ENCODE results near the gene POU2F1.

Gene POU2F1

DNA sequence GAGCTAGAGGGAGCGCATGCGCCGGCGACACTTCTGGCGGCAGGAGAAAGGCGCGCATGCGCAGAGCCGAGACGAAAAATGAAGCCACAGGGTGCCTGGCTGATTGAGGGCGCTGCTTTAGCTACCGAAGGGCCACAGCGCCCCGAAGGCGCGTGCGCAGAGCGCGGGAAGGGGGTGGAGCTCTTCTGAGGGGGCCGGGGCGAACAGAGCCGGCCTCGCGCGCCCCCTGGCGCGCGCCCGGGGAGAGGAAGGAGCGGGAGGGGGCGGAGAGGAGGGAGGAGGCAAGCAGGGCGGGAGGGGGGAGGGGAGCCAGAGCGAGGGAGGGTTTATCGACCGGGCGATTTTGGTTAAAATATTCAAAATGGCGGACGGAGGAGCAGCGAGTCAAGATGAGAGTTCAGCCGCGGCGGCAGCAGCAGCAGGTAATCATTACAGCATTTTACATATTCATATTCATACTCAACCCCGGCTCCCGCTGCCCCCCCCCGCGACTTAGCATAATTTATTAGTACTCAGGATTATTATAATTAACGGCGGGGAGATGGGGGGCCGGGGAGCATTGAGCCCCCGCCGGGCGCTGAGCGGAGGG, at the start of gene POU2F1:
Gene POU2F1 (plus strand): TSS at position 350 of the 589 bp plus-strand sequence. CDS start 12 bp downstream, at position 362.
- peak within 1 kb of the TSS; percentile 79 to 100 (median 93) for H3K27ac Mint-ChIP-seq
- peaks cover 25% of the 10 kb centered on the region for H3K4me1 Mint-ChIP-seq
- TF ChIP-seq, protein P1, sequence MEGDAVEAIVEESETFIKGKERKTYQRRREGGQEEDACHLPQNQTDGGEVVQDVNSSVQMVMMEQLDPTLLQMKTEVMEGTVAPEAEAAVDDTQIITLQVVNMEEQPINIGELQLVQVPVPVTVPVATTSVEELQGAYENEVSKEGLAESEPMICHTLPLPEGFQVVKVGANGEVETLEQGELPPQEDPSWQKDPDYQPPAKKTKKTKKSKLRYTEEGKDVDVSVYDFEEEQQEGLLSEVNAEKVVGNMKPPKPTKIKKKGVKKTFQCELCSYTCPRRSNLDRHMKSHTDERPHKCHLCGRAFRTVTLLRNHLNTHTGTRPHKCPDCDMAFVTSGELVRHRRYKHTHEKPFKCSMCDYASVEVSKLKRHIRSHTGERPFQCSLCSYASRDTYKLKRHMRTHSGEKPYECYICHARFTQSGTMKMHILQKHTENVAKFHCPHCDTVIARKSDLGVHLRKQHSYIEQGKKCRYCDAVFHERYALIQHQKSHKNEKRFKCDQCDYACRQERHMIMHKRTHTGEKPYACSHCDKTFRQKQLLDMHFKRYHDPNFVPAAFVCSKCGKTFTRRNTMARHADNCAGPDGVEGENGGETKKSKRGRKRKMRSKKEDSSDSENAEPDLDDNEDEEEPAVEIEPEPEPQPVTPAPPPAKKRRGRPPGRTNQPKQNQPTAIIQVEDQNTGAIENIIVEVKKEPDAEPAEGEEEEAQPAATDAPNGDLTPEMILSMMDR (IDR thresholded peaks at IDR 0.05; ENCODE audit: unreplicated experiment in 3 of 3), result peak; percentile 35 to 57 (median 53)
- H3K9me3 Mint-ChIP-seq, result peaks cover 5% of the 10 kb centered on the region
- no peaks in the 10 kb centered on the region for H3K36me3 Mint-ChIP-seq (ENCODE audit: low read depth)
- H3K4me3 Mint-ChIP-seq, result peak within 1 kb of the TSS; percentile 95 to 99 (median 95)
- no peaks in the 10 kb centered on the region for H3K27me3 Mint-ChIP-seq (ENCODE audit: low read depth)

DNA sequence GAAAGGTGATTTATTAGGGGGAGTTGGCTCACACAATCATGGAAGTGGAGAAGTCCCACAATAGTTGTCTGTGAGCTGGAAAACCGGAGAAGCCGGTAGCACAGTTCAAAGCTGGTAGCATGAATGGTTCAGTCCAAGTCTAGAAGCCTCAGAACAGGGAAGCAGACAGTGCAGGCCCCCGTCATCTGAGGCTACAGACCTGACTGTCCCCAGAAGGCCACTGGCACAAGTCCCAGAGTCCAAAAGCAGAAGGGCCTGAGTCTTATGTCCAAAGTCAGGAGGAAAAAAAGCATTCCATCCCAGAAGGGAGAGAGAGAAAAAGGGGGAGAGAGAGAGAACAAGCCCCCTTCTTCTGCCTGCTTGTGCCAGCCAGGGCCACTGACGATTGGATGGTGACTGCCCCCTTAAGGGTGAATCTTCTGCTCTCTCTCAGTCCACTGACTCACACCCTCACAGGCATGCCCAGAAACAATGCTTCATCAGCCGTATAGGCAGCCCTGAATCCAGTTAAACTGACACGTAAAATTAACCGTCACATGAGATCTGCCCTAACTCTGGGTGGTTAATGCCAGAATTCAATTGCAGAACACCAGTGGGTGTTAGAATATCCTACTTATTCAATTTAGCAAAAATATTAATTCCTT, 49.3 kb upstream of the POU2F1 start:
- H3K4me1 Mint-ChIP-seq, result peaks cover 23% of the 10 kb centered on the region
- no peak overlapping the region for H3K4me3 Mint-ChIP-seq
- H3K36me3 Mint-ChIP-seq (ENCODE audit: low read depth), result no peaks in the 10 kb centered on the region
- no peak overlapping the region for H3K27ac Mint-ChIP-seq
- TF ChIP-seq, protein P1 (IDR thresholded peaks at IDR 0.05; ENCODE audit: unreplicated experiment in 3 of 3), result no peak
- H3K27me3 Mint-ChIP-seq (ENCODE audit: low read depth), result peaks cover 42% of the 10 kb centered on the region
- H3K9me3 Mint-ChIP-seq, result peaks cover 7% of the 10 kb centered on the region

DNA sequence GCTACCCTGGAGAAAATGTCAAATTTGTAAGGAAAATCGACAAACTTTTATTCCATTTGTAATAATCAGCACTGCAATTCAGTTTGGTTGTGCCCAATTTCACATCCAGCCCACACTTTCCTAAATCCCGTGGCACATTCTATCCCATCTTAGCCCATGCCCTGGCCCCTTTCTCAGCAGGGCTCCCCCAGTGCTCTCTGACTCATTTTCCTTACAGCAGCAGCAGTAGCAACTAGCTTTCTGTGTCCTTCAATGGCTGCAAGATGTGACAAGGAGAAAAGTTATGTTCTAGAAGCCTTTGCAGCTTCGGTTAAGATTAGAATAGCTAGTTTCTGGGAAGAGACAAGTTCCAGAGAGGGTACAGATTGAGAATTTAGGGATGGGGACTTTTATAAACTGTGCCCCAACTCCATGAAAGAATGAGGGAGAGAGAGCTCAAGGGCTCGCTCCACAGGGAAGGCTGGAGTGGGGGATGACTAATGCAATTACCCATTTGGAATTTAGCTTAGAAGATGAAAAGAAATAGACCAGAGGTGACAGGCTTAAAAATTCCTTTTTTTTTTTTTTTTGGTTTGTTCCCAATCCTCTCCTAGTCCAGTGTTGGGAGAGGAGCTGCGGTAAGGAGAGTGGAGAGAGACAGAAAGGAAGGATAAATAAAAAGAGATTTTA, 47.0 kb upstream of the POU2F1 start:
- Mint-ChIP-seq H3K36me3 (ENCODE audit: low read depth) (no peaks in the 10 kb centered on the region), H3K4me1 (peaks cover under 1% of the 10 kb centered on the region), H3K9me3 (peaks cover 7% of the 10 kb centered on the region), H3K27me3 (ENCODE audit: low read depth) (peaks cover 39% of the 10 kb centered on the region), H3K4me3 (no peak overlapping the region), H3K27ac (no peak overlapping the region)
- TF ChIP-seq, protein P1 (IDR thresholded peaks at IDR 0.05; ENCODE audit: unreplicated experiment in 3 of 3), result no peak

DNA sequence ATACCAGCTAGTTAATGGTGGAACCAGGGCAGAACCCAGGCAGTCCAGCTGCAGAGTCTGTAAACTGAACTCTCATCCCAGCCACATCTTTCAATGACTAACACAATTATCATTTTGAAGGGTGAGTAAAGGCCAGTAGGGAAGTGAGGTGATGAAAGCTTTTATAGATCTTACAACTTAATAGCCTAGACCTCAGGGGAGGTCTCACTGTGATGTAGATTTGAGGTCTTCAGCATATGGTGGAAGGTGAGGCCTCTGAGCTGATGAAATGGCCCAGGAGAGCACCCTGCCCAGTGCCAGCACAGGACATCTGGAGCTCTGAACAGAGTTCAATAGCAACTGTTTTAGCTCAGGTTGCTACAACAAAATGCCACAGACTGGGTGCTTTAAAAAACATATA, 44.8 kb upstream of the POU2F1 start:
- Mint-ChIP-seq H3K27ac (no peak overlapping the region), H3K9me3 (peaks cover 7% of the 10 kb centered on the region), H3K4me1 (no peaks in the 10 kb centered on the region), H3K4me3 (no peak overlapping the region), H3K27me3 (ENCODE audit: low read depth) (peaks cover 22% of the 10 kb centered on the region), H3K36me3 (ENCODE audit: low read depth) (no peaks in the 10 kb centered on the region)
- TF ChIP-seq, protein P1 (IDR thresholded peaks at IDR 0.05; ENCODE audit: unreplicated experiment in 3 of 3), result no peak

DNA sequence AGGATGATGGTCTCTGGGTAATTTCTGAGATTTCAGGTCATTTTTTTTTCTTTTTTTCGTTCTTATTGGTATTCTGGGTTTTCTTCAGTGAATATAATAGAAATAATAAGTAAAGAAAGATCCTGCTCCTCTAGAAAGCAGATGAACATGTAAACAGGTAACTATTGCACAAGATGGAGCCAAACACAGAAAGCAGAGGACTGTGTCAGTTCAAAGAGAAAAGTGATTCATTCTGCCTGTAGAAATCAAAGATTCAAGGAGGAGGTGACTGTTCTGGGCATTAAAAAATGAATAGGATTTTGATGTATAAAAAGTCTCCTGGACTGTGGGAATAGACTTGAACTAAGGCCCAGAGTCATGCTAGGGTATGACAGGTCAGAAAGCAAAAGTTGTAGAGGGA, 41.9 kb upstream of the POU2F1 start:
- Mint-ChIP-seq H3K4me3 (no peak overlapping the region), H3K36me3 (ENCODE audit: low read depth) (no peaks in the 10 kb centered on the region), H3K27ac (no peak overlapping the region), H3K27me3 (ENCODE audit: low read depth) (peaks cover 1% of the 10 kb centered on the region), H3K9me3 (peaks cover 5% of the 10 kb centered on the region), H3K4me1 (no peaks in the 10 kb centered on the region)
- TF ChIP-seq, protein P1 (IDR thresholded peaks at IDR 0.05; ENCODE audit: unreplicated experiment in 3 of 3), result no peak
